GM12801 (cell line): ENCODE measurements around the gene RGS6.

Source experiments
- TF ChIP-seq, protein P1 (sequence below): IDR thresholded peaks from one replicate; pipeline ENCODE4 v1.5.1; 2011; ENCODE audit warnings: control low read depth; ENCODE audit not compliant: insufficient read length; ENCODE audit errors: extremely low read depth

The RGS6 gene

DNA sequence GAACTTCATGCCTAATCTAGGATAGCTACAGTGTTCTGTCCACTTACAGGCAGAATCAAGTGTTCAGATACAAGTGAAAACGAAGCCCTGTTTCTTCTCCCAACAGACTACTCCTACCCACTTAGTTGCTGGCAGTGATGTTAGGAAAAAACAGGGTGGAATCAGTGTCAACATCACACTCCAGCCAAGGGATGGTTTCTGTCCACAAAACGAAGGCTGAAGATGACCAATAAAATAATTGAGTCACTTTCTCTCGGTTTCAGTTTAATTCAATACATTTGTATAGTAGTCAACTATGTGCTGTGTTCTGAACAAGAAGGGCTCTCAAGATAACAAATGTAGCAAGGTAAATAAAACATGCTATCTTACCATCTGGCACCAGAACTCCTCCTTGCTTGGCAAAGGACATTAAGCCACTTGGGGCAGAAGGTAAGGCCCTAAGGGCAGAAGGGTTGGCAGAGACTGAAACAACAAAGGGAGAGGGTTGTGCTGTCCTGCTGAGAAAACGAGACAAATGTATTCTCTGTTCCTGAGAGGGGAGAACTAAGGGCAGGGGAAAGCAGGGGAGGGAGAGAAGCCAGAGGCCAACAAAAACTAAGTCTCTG lies 568.1 kb downstream of the RGS6 start:
- TF ChIP-seq, protein P1, sequence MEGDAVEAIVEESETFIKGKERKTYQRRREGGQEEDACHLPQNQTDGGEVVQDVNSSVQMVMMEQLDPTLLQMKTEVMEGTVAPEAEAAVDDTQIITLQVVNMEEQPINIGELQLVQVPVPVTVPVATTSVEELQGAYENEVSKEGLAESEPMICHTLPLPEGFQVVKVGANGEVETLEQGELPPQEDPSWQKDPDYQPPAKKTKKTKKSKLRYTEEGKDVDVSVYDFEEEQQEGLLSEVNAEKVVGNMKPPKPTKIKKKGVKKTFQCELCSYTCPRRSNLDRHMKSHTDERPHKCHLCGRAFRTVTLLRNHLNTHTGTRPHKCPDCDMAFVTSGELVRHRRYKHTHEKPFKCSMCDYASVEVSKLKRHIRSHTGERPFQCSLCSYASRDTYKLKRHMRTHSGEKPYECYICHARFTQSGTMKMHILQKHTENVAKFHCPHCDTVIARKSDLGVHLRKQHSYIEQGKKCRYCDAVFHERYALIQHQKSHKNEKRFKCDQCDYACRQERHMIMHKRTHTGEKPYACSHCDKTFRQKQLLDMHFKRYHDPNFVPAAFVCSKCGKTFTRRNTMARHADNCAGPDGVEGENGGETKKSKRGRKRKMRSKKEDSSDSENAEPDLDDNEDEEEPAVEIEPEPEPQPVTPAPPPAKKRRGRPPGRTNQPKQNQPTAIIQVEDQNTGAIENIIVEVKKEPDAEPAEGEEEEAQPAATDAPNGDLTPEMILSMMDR = no peak

DNA sequence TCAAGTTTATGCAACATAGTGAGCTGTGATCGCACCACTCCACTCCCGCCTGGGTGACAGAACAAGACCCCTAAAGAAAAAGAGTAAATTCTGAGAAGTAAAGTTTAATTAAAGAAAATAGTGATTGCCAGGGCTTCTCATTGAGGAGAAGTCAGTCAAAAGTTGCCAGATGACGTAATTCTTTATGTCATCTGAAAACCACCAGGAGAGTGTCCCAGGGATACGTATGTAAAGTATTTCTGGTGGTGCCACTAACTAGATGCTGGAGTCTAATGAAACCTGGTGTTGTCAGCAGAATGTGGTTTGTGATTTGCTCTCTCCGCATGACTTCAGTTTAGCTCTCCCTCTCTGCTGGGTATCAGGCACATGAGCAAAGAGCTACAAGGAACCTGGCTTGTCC lies 569.2 kb downstream of the RGS6 start:
- TF ChIP-seq, protein P1 = no peak

DNA sequence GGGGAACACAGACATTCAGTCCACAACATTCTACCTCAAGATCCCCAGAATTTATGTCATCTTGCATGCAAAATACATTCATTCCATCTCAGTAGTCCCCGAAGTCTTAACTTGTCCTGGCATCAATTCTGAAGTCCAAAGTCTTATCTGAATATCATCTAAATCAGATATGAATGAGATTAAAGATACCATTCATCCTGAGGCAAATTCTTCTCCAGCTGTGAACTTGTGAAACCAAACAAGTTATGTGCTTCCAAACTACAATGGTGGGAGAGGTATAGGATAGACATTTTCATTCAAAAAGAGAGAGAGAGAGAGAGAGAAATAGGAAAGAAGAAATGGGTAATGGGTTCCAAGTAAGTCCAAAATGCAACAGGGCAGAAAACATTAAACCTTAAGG lies 571.0 kb downstream of the RGS6 start:
- TF ChIP-seq, protein P1 = no peak

DNA sequence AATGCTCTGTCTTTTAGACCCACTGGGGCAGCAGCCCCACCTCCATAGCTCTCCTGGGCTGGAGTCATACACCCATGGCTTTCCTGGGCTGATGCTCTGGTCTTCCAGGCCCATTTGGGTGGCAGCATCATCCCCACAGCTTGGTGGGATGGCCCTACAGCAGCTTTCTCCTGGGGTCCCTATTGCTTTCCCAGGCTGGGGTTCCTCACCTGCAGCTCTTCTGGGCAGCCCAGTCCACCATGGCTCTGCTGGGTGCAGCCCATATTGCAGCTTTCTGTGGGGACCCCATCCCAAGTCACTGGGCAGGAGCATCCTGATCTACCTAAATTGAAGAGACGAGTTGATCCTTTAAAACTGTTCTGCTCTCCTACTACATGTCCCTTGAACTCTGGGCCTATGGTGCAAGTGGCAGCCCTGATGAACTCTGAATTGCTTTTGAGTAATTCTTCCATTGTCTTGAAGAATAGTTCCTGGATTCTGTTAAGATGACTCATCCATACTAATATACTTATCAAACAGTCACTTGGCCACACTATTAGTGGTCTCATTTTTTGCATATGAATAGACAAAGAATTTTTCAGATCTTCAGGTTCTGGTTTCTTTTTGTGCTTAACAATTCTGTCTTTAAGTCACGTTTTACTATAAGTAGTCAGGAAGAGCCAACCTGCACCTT lies 571.6 kb downstream of the RGS6 start:
- TF ChIP-seq, protein P1 = no peak

DNA sequence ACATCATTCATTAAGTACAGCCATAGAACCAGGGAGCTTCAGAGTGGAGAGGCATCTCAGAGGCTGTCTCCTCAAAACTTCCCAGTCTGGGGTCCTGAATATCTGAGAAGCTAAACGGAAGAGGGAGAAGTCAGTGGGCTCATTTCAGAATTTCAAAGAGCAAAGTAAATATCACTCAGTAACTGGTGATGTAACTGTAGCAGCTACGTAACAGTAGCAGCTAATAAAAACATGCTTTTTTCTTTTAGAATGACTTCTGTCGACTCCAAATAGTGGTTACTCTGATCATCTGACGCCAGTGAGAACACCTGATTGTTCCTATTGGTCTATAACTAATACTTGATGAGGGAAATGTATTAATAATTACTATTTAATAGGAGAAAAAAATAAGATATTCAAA lies 578.3 kb downstream of the RGS6 start:
- TF ChIP-seq, protein P1 = no peak

DNA sequence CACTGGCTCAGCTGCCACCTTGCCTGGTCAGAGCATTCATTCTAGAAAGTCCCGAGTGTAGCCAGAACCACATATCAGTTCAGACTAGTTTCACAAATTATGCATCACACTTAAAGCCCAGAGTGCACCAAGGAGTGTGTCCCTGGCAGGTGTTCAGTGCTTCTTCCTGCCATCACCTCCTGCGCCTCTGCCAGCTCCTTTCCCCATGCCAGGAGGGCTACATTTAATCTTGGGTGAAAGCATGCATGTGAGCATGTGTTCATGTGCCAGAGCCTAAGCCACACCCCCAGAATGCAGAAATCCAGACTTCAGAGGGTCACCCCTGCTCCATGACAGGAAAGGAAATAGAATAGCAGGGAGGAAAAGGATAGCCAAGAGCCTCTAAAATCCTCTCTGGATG lies 580.1 kb downstream of the RGS6 start:
- TF ChIP-seq, protein P1 = no peak

DNA sequence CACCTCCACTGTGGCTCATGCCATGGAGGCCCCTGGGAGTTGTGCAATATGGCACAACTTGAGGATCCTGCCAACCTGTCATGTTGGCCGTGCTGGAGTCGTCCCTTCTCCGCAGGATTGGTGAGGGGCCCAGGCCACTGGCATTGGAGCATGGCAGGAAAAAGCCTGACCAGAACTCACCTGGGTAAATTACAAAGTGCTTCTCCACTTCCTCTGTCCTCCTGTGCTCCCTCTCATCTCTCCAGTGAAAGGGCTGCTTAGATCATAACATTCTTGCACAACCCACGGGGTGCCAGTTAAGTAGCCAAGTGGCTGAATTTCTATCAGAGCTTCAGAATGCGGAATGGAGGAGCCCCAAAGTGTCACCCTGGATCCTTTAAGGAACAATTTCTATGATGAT lies 580.7 kb downstream of the RGS6 start:
- TF ChIP-seq, protein P1 = no peak

DNA sequence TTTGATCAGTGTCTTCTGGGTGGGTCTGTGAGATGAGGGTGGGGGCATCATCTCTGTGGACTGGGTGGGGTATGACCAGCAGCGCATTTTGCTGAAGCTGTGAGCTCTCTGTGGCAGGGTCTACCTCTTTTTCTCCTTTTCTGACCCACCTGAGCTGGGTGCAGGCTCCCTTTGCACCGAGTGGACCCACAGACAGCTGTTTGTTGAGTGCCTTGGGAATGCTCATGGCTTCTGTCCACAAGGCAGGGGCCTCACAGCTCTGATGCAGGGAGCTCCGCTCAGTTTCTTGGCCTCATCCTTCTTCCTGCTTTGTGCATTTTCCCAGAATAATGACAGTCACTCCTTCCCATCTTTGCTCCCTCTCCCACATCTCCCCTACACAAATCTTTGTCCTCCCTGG lies 581.1 kb downstream of the RGS6 start:
- TF ChIP-seq, protein P1 = no peak
